ENCODE data around the gene ODAD3.

DNA sequence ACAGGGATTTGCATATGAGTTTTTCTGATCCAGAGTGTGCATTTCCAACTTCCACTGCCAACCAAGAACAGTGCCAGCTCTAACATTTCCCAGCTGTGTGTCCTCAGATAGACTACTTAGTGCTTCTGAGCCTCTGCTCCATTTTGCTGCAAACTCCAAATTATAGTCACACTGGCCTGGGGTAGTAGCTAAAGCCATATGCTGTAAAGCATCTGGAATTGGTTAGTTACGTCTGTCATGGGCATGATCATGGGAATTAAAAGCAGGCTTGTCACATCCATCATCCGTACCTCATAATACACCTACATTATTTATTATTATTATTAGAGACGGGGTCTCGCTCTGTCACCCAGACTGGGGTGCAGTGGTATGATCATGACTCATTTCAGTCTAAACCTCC lies 38.8 kb upstream of the ODAD3 start:
- TF ChIP-seq, protein P1, sequence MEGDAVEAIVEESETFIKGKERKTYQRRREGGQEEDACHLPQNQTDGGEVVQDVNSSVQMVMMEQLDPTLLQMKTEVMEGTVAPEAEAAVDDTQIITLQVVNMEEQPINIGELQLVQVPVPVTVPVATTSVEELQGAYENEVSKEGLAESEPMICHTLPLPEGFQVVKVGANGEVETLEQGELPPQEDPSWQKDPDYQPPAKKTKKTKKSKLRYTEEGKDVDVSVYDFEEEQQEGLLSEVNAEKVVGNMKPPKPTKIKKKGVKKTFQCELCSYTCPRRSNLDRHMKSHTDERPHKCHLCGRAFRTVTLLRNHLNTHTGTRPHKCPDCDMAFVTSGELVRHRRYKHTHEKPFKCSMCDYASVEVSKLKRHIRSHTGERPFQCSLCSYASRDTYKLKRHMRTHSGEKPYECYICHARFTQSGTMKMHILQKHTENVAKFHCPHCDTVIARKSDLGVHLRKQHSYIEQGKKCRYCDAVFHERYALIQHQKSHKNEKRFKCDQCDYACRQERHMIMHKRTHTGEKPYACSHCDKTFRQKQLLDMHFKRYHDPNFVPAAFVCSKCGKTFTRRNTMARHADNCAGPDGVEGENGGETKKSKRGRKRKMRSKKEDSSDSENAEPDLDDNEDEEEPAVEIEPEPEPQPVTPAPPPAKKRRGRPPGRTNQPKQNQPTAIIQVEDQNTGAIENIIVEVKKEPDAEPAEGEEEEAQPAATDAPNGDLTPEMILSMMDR (IDR thresholded peaks at IDR 0.05 in 2 of 3, conservative IDR thresholded peaks at IDR 0.05 in 1 of 3; ENCODE audit: borderline replicate concordance in 1 of 3, insufficient read depth in 1 of 3, low read depth in 2 of 3, low read length in 2 of 3) = no peak
- TF ChIP-seq RAD21 (IDR thresholded peaks at IDR 0.05; ENCODE audit: low read depth) (no peak), EZH2 (IDR thresholded peaks at IDR 0.05) (no peak), EZH2phosphoT487 (IDR thresholded peaks at IDR 0.05; ENCODE audit: borderline replicate concordance) (no peak), REST (IDR thresholded peaks at IDR 0.05; ENCODE audit: low read depth) (no peak), SIN3A (IDR thresholded peaks at IDR 0.05; ENCODE audit: low read depth) (no peak), POLR2A (IDR thresholded peaks at IDR 0.05; ENCODE audit: borderline replicate concordance, extremely low read depth, insufficient read depth, insufficient read length) (no peak)
